K562 (cell line): Measurements from ENCODE around the gene USP15. TPM values are rescaled to one million over a fixed set of nuclear protein-coding genes. Genes with fewer than 3 reads are reported as not detected.

Experiments
- DNMT1 ChIP-seq: fragments of 450-650 bp; IDR thresholded peaks from 2 replicates; pipeline ENCODE4 v1.6.1; 2016; ENCODE audit warnings: antibody characterized with exemption, mild to moderate bottlenecking
- EP300 ChIP-seq: IDR thresholded peaks from 2 replicates; pipeline ENCODE4 v1.6.1; 2012; ENCODE audit warnings: low read length, improper control_type of control experiment
- FOXP1 ChIP-seq: sonication (generic); formaldehyde crosslinking; IDR thresholded peaks from 2 replicates; pipeline ENCODE4 v1.8.0; 2022; ENCODE audit warnings: mild to moderate bottlenecking, missing genetic modification reagents
- HIVEP1 ChIP-seq: fragments of 250-450 bp; sonication (Bioruptor Pico); IDR thresholded peaks from 2 replicates; pipeline ENCODE4 v1.4.0; 2020; ENCODE audit warnings: mild to moderate bottlenecking
- KDM4B ChIP-seq, 2 experiments: fragments of 450-650 bp in 1 of 2; sonication (generic) in 1 of 2; IDR thresholded peaks; 2 replicates each; pipeline ENCODE4 v1.6.1; 2016 to 2017; ENCODE audit warnings: borderline replicate concordance in 2 of 2, antibody characterized with exemption in 1 of 2, low read depth in 1 of 2, mild to moderate bottlenecking in 1 of 2
- KLF10 ChIP-seq: fragments of 250-450 bp; sonication (Bioruptor Pico); IDR thresholded peaks from 2 replicates; pipeline ENCODE4 v1.6.1; 2021; ENCODE audit warnings: matching md5 sums
- MTA1 ChIP-seq: fragments of 450-650 bp; IDR thresholded peaks from 2 replicates; pipeline ENCODE4 v1.6.1; 2017; ENCODE audit warnings: borderline replicate concordance
- MXI1 ChIP-seq: IDR thresholded peaks from 2 replicates; pipeline ENCODE4 v1.6.1; 2011; ENCODE audit warnings: low read depth, mild to moderate bottlenecking, improper control_type of control experiment, low read length
- PHB ChIP-seq: fragments of 250-450 bp; sonication (Bioruptor Pico); IDR thresholded peaks from 2 replicates; pipeline ENCODE4 v1.5.0; 2021
- RFX1 ChIP-seq: fragments of 450-650 bp; IDR thresholded peaks from 2 replicates; pipeline ENCODE4 v1.6.1; 2016; ENCODE audit warnings: mild to moderate bottlenecking, moderate library complexity
- SREBF1 ChIP-seq: fragments of 150-350 bp; IDR thresholded peaks from 2 replicates; pipeline ENCODE4 v1.6.1; 2014; ENCODE audit warnings: antibody characterized with exemption, low read depth, low read length, borderline replicate concordance
- SRSF9 ChIP-seq: fragments of 200-400 bp; formaldehyde crosslinking; IDR thresholded peaks from 2 replicates; pipeline ENCODE4 v1.6.1; 2017; ENCODE audit warnings: low read depth, low read length, borderline replicate concordance
- TAF9B ChIP-seq: fragments of 450-650 bp; IDR thresholded peaks from 2 replicates; pipeline ENCODE4 v1.6.1; 2018; ENCODE audit warnings: mild to moderate bottlenecking; ENCODE audit not compliant: partially characterized antibody
- TAL1 ChIP-seq: fragments of 450-650 bp; IDR thresholded peaks from 2 replicates; pipeline ENCODE4 v1.6.1; 2016; ENCODE audit warnings: mild to moderate bottlenecking
- WHSC1 ChIP-seq: IDR thresholded peaks from one replicate; pipeline ENCODE4 v1.6.1; 2012; ENCODE audit warnings: low read length, control low read depth, inconsistent platforms
- ZNF239 ChIP-seq: fragments of 250-450 bp; sonication (Bioruptor Pico); IDR thresholded peaks from 2 replicates; pipeline ENCODE4 v1.4.0; 2020; ENCODE audit warnings: mild to moderate bottlenecking
- ZNF347 ChIP-seq: fragments of 450-650 bp; formaldehyde crosslinking; IDR thresholded peaks from 2 replicates; pipeline ENCODE4 v1.4.0; 2020; ENCODE audit warnings: low read depth, mild to moderate bottlenecking, moderate library complexity
- polyA plus RNA-seq, 8 experiments: library from polyadenylated mRNA; depleted of rRNA in 4 of 8; stranded (reverse) in 5 of 8; unstranded in 3 of 8; fragments of >200 nt; fragmentation: Nextera tagmentation in 2 of 8; fragmentation: Illumina TruSeq in 1 of 8; extraction: Ambion mirVana in 2 of 8; extraction: Trizol in 1 of 8; gene quantifications; 2 replicates each; pipeline versions ENCODE4 v1.2.1 to v1.2.3, GENCODE V29; 2011 to 2014; ENCODE audit warnings: inconsistent platforms in 1 of 8, missing spikeins in 1 of 8
- total RNA-seq, 7 experiments: library from RNA; depleted of rRNA in 6 of 7; stranded (reverse); fragments of >200 nt in 6 of 7; fragmentation: Illumina TruSeq in 2 of 7; extraction: Trizol in 2 of 7; gene quantifications; 2 replicates each; pipeline versions ENCODE4 v1.2.1 to v1.2.3, GENCODE V29; 2011 to 2021; ENCODE audit warnings: low replicate concordance in 1 of 7
- TF ChIP-seq, protein P1 (sequence below): fragments of 450-650 bp; IDR thresholded peaks from 2 replicates; pipeline ENCODE4 v1.6.1; 2017; ENCODE audit warnings: mild to moderate bottlenecking, moderate library complexity
- TF ChIP-seq, protein P2 (sequence below): sonication (generic); formaldehyde crosslinking; IDR thresholded peaks from 2 replicates; pipeline ENCODE4 v1.8.1; 2023; ENCODE audit warnings: missing genetic modification reagents, mild to moderate bottlenecking, borderline replicate concordance
- TF ChIP-seq, protein P3 (sequence below): fragments of 250-450 bp; sonication (Bioruptor Pico); IDR thresholded peaks from 2 replicates; pipeline ENCODE4 v1.5.0; 2021

USP15 gene
- total and polyA plus RNA-seq, 9 of the 15 experiments (the other 6 are each of a cell fraction or from before 2014, with no cell fraction given) = 140 to 272 (median 182) TPM

DNA sequence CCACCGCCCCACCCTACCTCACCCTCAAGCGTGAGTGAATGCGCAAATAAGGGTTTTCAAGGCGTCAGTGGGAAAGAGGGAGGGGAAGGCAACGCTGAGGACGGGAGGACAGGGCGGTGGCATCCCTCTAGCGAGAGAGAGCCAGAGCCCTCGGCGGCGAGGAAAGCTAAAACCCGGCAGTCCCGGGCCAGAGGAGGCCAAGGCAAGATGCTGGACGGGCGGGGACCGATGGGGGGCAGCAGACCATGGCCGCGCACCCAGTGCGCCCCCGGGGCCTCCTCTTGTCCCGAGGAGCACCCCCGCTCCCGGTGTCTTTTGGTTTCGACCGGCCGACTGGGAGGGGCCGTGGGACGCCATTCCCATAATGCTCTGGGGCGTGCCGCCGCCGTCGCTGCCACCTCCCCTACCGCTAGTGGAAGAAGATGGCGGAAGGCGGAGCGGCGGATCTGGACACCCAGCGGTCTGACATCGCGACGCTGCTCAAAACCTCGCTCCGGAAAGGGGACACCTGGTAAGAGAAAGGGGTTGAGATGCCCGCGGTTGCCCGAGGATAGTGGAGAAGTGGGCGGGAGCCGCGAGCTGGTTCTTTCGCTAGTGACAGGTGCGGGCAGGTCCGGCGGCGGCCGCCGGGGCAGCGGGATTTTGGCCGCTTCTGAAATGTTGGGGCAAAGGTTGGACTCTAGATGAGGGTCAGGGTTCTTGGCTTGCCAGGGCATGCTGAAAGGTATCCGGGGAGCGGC lies at the start of gene USP15 (continued):
- TF ChIP-seq ZNF347 (CRISPR knock-in tag) (no peak), SRSF9 (no peak), MXI1 (no peak), KLF10 (CRISPR knock-in tag) (no peak), RFX1 (no peak), KDM4B (IDR thresholded peaks at IDR 0.05; ENCODE audit: borderline replicate concordance in 2 of 2, low read depth in 1 of 2) (peak in 1 of 2 experiments; percentile 59; a peak in 1 of 4 replicates), HIVEP1 (peak; percentile 75; the same call in 1 of the 2 replicates), EP300 (peak; percentile 51; the same call in 1 of the 2 replicates), PHB (peak; percentile 86), TAL1 (no peak), TAF9B (peak; percentile 86), WHSC1 (no peak), FOXP1 (peak; percentile 81; the same call in 1 of the 2 replicates), SREBF1 (peak; percentile 83), MTA1 (peak; percentile 54; the same call in 1 of the 2 replicates), ZNF239 (0 out of 2 replicates have a peak, but pooled peaks have one; percentile 35), DNMT1 (0 out of 2 replicates have a peak, but pooled peaks have one; percentile 56)
- TF ChIP-seq, protein P1, sequence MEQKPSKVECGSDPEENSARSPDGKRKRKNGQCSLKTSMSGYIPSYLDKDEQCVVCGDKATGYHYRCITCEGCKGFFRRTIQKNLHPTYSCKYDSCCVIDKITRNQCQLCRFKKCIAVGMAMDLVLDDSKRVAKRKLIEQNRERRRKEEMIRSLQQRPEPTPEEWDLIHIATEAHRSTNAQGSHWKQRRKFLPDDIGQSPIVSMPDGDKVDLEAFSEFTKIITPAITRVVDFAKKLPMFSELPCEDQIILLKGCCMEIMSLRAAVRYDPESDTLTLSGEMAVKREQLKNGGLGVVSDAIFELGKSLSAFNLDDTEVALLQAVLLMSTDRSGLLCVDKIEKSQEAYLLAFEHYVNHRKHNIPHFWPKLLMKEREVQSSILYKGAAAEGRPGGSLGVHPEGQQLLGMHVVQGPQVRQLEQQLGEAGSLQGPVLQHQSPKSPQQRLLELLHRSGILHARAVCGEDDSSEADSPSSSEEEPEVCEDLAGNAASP = no peak
- TF ChIP-seq, protein P2, sequence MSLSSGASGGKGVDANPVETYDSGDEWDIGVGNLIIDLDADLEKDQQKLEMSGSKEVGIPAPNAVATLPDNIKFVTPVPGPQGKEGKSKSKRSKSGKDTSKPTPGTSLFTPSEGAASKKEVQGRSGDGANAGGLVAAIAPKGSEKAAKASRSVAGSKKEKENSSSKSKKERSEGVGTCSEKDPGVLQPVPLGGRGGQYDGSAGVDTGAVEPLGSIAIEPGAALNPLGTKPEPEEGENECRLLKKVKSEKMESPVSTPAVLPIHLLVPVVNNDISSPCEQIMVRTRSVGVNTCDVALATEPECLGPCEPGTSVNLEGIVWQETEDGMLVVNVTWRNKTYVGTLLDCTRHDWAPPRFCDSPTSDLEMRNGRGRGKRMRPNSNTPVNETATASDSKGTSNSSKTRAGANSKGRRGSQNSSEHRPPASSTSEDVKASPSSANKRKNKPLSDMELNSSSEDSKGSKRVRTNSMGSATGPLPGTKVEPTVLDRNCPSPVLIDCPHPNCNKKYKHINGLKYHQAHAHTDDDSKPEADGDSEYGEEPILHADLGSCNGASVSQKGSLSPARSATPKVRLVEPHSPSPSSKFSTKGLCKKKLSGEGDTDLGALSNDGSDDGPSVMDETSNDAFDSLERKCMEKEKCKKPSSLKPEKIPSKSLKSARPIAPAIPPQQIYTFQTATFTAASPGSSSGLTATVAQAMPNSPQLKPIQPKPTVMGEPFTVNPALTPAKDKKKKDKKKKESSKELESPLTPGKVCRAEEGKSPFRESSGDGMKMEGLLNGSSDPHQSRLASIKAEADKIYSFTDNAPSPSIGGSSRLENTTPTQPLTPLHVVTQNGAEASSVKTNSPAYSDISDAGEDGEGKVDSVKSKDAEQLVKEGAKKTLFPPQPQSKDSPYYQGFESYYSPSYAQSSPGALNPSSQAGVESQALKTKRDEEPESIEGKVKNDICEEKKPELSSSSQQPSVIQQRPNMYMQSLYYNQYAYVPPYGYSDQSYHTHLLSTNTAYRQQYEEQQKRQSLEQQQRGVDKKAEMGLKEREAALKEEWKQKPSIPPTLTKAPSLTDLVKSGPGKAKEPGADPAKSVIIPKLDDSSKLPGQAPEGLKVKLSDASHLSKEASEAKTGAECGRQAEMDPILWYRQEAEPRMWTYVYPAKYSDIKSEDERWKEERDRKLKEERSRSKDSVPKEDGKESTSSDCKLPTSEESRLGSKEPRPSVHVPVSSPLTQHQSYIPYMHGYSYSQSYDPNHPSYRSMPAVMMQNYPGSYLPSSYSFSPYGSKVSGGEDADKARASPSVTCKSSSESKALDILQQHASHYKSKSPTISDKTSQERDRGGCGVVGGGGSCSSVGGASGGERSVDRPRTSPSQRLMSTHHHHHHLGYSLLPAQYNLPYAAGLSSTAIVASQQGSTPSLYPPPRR = no peak
- TF ChIP-seq, protein P3, sequence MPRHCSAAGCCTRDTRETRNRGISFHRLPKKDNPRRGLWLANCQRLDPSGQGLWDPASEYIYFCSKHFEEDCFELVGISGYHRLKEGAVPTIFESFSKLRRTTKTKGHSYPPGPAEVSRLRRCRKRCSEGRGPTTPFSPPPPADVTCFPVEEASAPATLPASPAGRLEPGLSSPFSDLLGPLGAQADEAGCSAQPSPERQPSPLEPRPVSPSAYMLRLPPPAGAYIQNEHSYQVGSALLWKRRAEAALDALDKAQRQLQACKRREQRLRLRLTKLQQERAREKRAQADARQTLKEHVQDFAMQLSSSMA (CRISPR knock-in tag) = peak; percentile 71; the same call in 1 of the 2 replicates
